Measurements from ENCODE around the gene ZFPM1. TPM values are rescaled to one million over a fixed set of nuclear protein-coding genes. Genes with fewer than 3 reads are reported as not detected.

Gene ZFPM1
- total and polyA plus RNA-seq, 2 of the 8 experiments (the other 6 are each of a cell fraction or from before 2014, with no cell fraction given): 0.74 to 4.8 TPM

- no peak overlapping the region for H4K5ac ChIP-seq (ENCODE audit: insufficient read length, low read depth, low read length)
- H2BK120ac ChIP-seq (replicated peaks; ENCODE audit: low read depth, low read length): no peak overlapping the region
- no peak for DNase-seq (ENCODE audit: low read depth in 1 of 2, low spot score in 2 of 2)
- H4K20me1 ChIP-seq (replicated peaks in 1 of 2; ENCODE audit: control insufficient read depth in 1 of 2, insufficient read depth in 2 of 2, low read length in 2 of 2): peaks cover 2 to 7% of the 10 kb centered on the region in 2 experiments
- no peaks in the 10 kb centered on the region; the same call in 1 of the 2 replicates for H3K79me1 ChIP-seq (ENCODE audit: low read depth, low read length)
- no peak overlapping the region for H4K8ac ChIP-seq (ENCODE audit: extremely low read depth, insufficient read depth, low read length)
- no peaks in the 10 kb centered on the region for H3K36me3 ChIP-seq (ENCODE audit: control insufficient read depth in 2 of 4, insufficient read depth in 4 of 4, low read length in 3 of 4)
- no peak overlapping the region for H3K4ac ChIP-seq (replicated peaks; ENCODE audit: insufficient read length, low read depth, low read length)
- no peaks in the 10 kb centered on the region for H3K79me2 ChIP-seq (ENCODE audit: control insufficient read depth in 1 of 2, insufficient read depth in 2 of 2, low read length in 2 of 2)
- no peak overlapping the region for H3K9ac ChIP-seq (replicated peaks in 1 of 4; ENCODE audit: extremely low read depth in 1 of 4, low read depth in 3 of 4, low read length in 3 of 4)
- no peak overlapping the region for H2BK20ac ChIP-seq (ENCODE audit: low read length)
- H3K18ac ChIP-seq (ENCODE audit: extremely low read depth, low read length): no peak overlapping the region
- H2BK5ac ChIP-seq (ENCODE audit: low read depth, low read length): no peak overlapping the region
- no peak overlapping the region for H3K56ac ChIP-seq (replicated peaks; ENCODE audit: insufficient read length, low read depth, low read length)
- no peak overlapping the region for H3K4me3 ChIP-seq (ENCODE audit: extremely low read depth in 1 of 4, insufficient read depth in 2 of 4, low read depth in 3 of 4, low read length in 4 of 4)
- no peak overlapping the region for H4K91ac ChIP-seq (replicated peaks; ENCODE audit: insufficient read length, low read length)
- H3K9me3 ChIP-seq (ENCODE audit: insufficient read depth in 2 of 2, low read depth in 1 of 2, low read length in 1 of 2): no peaks in the 10 kb centered on the region
- H3K14ac ChIP-seq (ENCODE audit: insufficient read length): no peak overlapping the region
- no peak overlapping the region for H3K4me2 ChIP-seq (ENCODE audit: insufficient read depth in 1 of 2, low read depth in 2 of 2, low read length in 2 of 2)
- no peak overlapping the region for H2BK15ac ChIP-seq (ENCODE audit: low read length)
- WGBS, 2 experiments (ENCODE audit: extremely low coverage in 1 of 2, insufficient coverage in 1 of 2, insufficient read length in 1 of 2, insufficient replicate concordance in 2 of 2, low coverage in 1 of 2, low lambda C conversion rate in 2 of 2, missing lambda C conversion rate in 1 of 2): 73% methylated on average over 10 of the region's 14 CpGs; no CpG with 5 or more reads in 1 of the 2 experiments
- no peak overlapping the region for H3K27ac ChIP-seq (ENCODE audit: low read depth, low read length)
- no peak overlapping the region for H2BK12ac ChIP-seq (ENCODE audit: low read depth, low read length)
- TF ChIP-seq KDM4A (IDR thresholded peaks at IDR 0.05; ENCODE audit: low read depth, low read length, severe bottlenecking) (no peak), TAF7 (optimal IDR thresholded peaks at IDR 0.05; ENCODE audit: borderline replicate concordance, low read depth, low read length) (no peak), YY1 (IDR thresholded peaks at IDR 0.05; ENCODE audit: low read depth, low read length) (0 out of 2 replicates have a peak, but pooled peaks have one; percentile 20), SIRT6 (IDR thresholded peaks at IDR 0.05; ENCODE audit: low read length) (no peak), SP4 (IDR thresholded peaks at IDR 0.05; ENCODE audit: low read length) (no peak)
- no peak overlapping the region for H2AK5ac ChIP-seq (ENCODE audit: low read depth, low read length)
- no peak overlapping the region for H2AFZ ChIP-seq (ENCODE audit: low read length)
- no peaks in the 10 kb centered on the region for H3K23me2 ChIP-seq (ENCODE audit: low read depth, low read length)
- POLR2A ChIA-PET (ENCODE audit: partially characterized antibody): no interaction called here
- peaks cover 0 to 4% (median 0%) of the 10 kb centered on the region in 4 experiments; a peak in 1 of 7 replicates for H3K4me1 ChIP-seq (replicated peaks in 1 of 4; ENCODE audit: control insufficient read depth in 3 of 4, insufficient read depth in 4 of 4, low read length in 3 of 4)
- no peak overlapping the region for H3K23ac ChIP-seq (ENCODE audit: insufficient read length)
- CTCF ChIA-PET (ENCODE audit: partially characterized antibody): no interaction called here
- H3K27me3 ChIP-seq (replicated peaks in 1 of 4; ENCODE audit: control insufficient read depth in 3 of 4, extremely low read depth in 1 of 4, insufficient read depth in 3 of 4, low read length in 3 of 4): no peaks in the 10 kb centered on the region
- no peak for FAIRE-seq
These were observed 23.1 kb downstream of the ZFPM1 start for GRCh38 chr16:88476203-88476602.
